GM12878 (cell line): ENCODE measurements around the gene FSTL4. TPM values are rescaled to one million over a fixed set of nuclear protein-coding genes. Genes with fewer than 3 reads are reported as not detected.

Experiments
- ATAC-seq: fragments of 200-7000 bp; cut with Tn5 transposase; 3 replicates; pipeline ENCODE4 v1.9.1; 2020; ENCODE audit warnings: mild to moderate bottlenecking, moderate library complexity
- BruUV-seq: library from RNA; stranded (reverse); fragments of 400-500 nt; replicated peaks from 2 replicates; lab custom pipeline; 2021; lab: Mats Ljungman, UMichigan
- CTCF ChIA-PET: fragments of 300-600 bp; sonication (Branson Sonifier 250); formaldehyde crosslinking; extraction: SDS; loops from one replicate; lab custom pipeline; 2021; ENCODE audit warnings: inconsistent platforms; lab: Yijun Ruan, JAX
- POLR2A ChIA-PET: fragments of 350-600 bp; formaldehyde crosslinking; extraction: SDS; loops from one replicate; lab custom pipeline; 2021; ENCODE audit warnings: inconsistent platforms; lab: Charles Lee
- RAD21 ChIA-PET: fragments of 300-600 bp; sonication (Branson Sonifier 250); formaldehyde crosslinking; loops from one replicate; lab custom pipeline; 2023; ENCODE audit warnings: antibody characterized with exemption; ENCODE audit not compliant: unreplicated experiment; lab: Charles Lee
- SMC1A ChIA-PET: fragments of 300-600 bp; sonication (Branson Sonifier 250); formaldehyde crosslinking; loops from one replicate; lab custom pipeline; 2023; ENCODE audit not compliant: unreplicated experiment, uncharacterized antibody; lab: Charles Lee
- DNase-seq: peaks from one replicate; pipeline ENCODE4 v3.0.0-alpha.2; 2011; ENCODE audit warnings: low read depth, low spot score
- FAIRE-seq: peaks from 3 replicates; lab custom pipeline; 2011; peaks lifted over from hg19 to GRCh38; lab: Jason Lieb, UNC
- H2AFZ ChIP-seq: 2 replicates; pipeline ENCODE4 v1.6.0; 2011; ENCODE audit warnings: low read depth, low read length, control low read depth; ENCODE audit not compliant: control insufficient read depth
- H3K27ac ChIP-seq: 2 replicates; pipeline ENCODE4 v1.5.1; 2011; ENCODE audit warnings: control low read depth; ENCODE audit not compliant: control insufficient read depth, insufficient read depth
- H3K27me3 ChIP-seq, 2 experiments: replicated peaks in 1 of 2; 2 replicates each; pipeline versions ENCODE4 v1.6.0 to v1.6.1; 2011; ENCODE audit warnings: low read length in 1 of 2; ENCODE audit not compliant: control insufficient read depth in 2 of 2, insufficient read depth in 2 of 2
- H3K36me3 ChIP-seq, 2 experiments: 2 replicates each; pipeline ENCODE4 v1.5.1; 2011; ENCODE audit warnings: low read length in 1 of 2; ENCODE audit not compliant: control insufficient read depth in 2 of 2, insufficient read depth in 2 of 2
- H3K4me1 ChIP-seq: 2 replicates; pipeline ENCODE4 v1.6.1; 2011; ENCODE audit warnings: mild to moderate bottlenecking, low read length, moderate library complexity, mixed read lengths; ENCODE audit not compliant: control insufficient read depth, insufficient read depth
- H3K4me2 ChIP-seq: 2 replicates; pipeline ENCODE4 v1.6.0; 2011; ENCODE audit warnings: control low read depth; ENCODE audit not compliant: control insufficient read depth, insufficient read depth
- H3K4me3 ChIP-seq: fragments of 200-600 bp; sonication (generic); 2 replicates; pipeline ENCODE4 v1.5.1; 2016
- H3K79me2 ChIP-seq: 2 replicates; pipeline ENCODE4 v1.6.0; 2011; ENCODE audit warnings: low read length; ENCODE audit not compliant: control insufficient read depth, insufficient read depth
- H3K9ac ChIP-seq: 2 replicates; pipeline ENCODE4 v1.8.0; 2011; ENCODE audit warnings: low read length, control low read depth, mixed read lengths; ENCODE audit not compliant: control insufficient read depth, insufficient read depth
- H3K9me3 ChIP-seq: replicated peaks from 3 replicates; pipeline ENCODE4 v1.5.1; 2011; ENCODE audit warnings: mild to moderate bottlenecking, low read length; ENCODE audit not compliant: control insufficient read depth, insufficient read depth
- H4K20me1 ChIP-seq: 2 replicates; pipeline ENCODE4 v1.6.0; 2011; ENCODE audit not compliant: control insufficient read depth, insufficient read depth
- BHLHE40 ChIP-seq, 2 experiments: fragments of 450-650 bp in 1 of 2; IDR thresholded peaks; 2 replicates each; pipeline ENCODE4 v1.6.1; 2011 to 2017; ENCODE audit warnings: low read depth in 2 of 2, borderline replicate concordance in 1 of 2, improper control_type of control experiment in 1 of 2, low read length in 1 of 2, mild to moderate bottlenecking in 1 of 2
- CUX1 ChIP-seq: IDR thresholded peaks from 2 replicates; pipeline ENCODE4 v1.6.1; 2012; ENCODE audit warnings: improper control_type of control experiment, low read depth, low read length; ENCODE audit not compliant: insufficient replicate concordance
- KLF5 ChIP-seq: fragments of 450-650 bp; IDR thresholded peaks from 2 replicates; pipeline ENCODE4 v1.6.1; 2014; ENCODE audit warnings: mild to moderate bottlenecking; ENCODE audit not compliant: partially characterized antibody
- NR2C2 ChIP-seq: IDR thresholded peaks from 2 replicates; pipeline ENCODE4 v1.6.1; 2011; ENCODE audit warnings: borderline replicate concordance, low read depth; ENCODE audit not compliant: control insufficient read depth, insufficient read length
- RCOR1 ChIP-seq: conservative IDR thresholded peaks from 2 replicates; pipeline ENCODE4 v1.6.1; 2012; ENCODE audit warnings: low read depth, low read length, improper control_type of control experiment
- SREBF2 ChIP-seq: IDR thresholded peaks from 2 replicates; pipeline ENCODE4 v1.6.1; 2012; ENCODE audit warnings: mild to moderate bottlenecking, low read length
- WGBS: methylation state at CpG from one replicate; pipeline ENCODE4 v1.1.6; 2016; ENCODE audit warnings: low lambda C conversion rate; ENCODE audit not compliant: insufficient replicate concordance, insufficient coverage; ENCODE audit errors: missing lambda C conversion rate; 5-methylcytosine and 5-hydroxymethylcytosine counted together
- in situ Hi-C: fragments of 300-500 bp; cut with MboI; formaldehyde crosslinking; loops from 9 replicates; pipeline ENCODE4 v1.14.3; 2018; ENCODE audit warnings: mixed read lengths
- intact Hi-C: fragments of 100-400 bp; cut with micrococcal nuclease; formaldehyde crosslinking; loops from one replicate; pipeline ENCODE4 v1.14.2; 2022; ENCODE audit not compliant: unreplicated experiment
- polyA plus RNA-seq, 11 experiments: library from polyadenylated mRNA; depleted of rRNA in 4 of 11; unstranded in 6 of 11; stranded (reverse) in 5 of 11; fragments of >200 nt; fragmentation: Nextera tagmentation in 4 of 11; fragmentation: Illumina TruSeq in 1 of 11; extraction: Ambion mirVana in 4 of 11; extraction: Trizol in 1 of 11; gene quantifications; 1 replicate in 1 of 11; 2 replicates in 10 of 11; pipeline versions ENCODE4 v1.2.1 to v1.2.3, GENCODE V29; 2011 to 2016; ENCODE audit warnings: inconsistent platforms in 2 of 11, missing spikeins in 2 of 11, low read depth in 1 of 11
- total RNA-seq, 4 experiments: library from RNA; depleted of rRNA in 3 of 4; stranded (reverse); fragments of >200 nt in 3 of 4; fragmentation: Illumina TruSeq in 1 of 4; extraction: Trizol in 1 of 4; gene quantifications; 2 replicates each; pipeline versions ENCODE4 v1.2.1 to v1.2.3, GENCODE V29; 2013 to 2021

Gene FSTL4
- total and polyA plus RNA-seq, 10 of the 15 experiments (the other 5 are each of a cell fraction or from before 2014, with no cell fraction given) = 0.01 to 0.79 (median 0.21) TPM; not detected in 6

GRCh38 chr5:133459474-133460160 lies 152.7 kb downstream of the FSTL4 start:
- ChIA-PET SMC1A (interaction anchor here (1.1 to 2.8 kb wide), 4 partner anchors 9 to 348 kb away, joined by 3 to 13 read pairs (median 6); no protein-coding TSS in a partner anchor), CTCF (interaction anchor here (0.6 to 3.9 kb wide), 16 partner anchors 18 to 547 kb away, joined by 3 to 28 read pairs (median 4); no protein-coding TSS in a partner anchor)
- ATAC-seq = no peak
- in situ Hi-C loops = loop anchor here (5.0 kb wide), 1 partner anchor 347 kb away; no protein-coding TSS in a partner anchor
- Histone ChIP-seq H3K79me2 (no peaks in the 10 kb centered on the region), H3K9ac (no peak overlapping the region), H3K9me3 (no peaks in the 10 kb centered on the region), H4K20me1 (no peaks in the 10 kb centered on the region), H3K27me3 (no peaks in the 10 kb centered on the region; a peak in 2 of 4 replicates)
- intact Hi-C loops = loop anchor here (2.0 kb wide), 2 partner anchors 37 to 349 kb away; no protein-coding TSS in a partner anchor
- no peak for FAIRE-seq
- no peak for TF ChIP-seq RCOR1
- TF ChIP-seq, all 136 proteins: peak for 0
- ChIA-PET POLR2A (no interaction called here), RAD21 (interaction anchor here (1.0 to 1.2 kb wide), 2 partner anchors 36 to 346 kb away, joined by 3 to 4 read pairs; no protein-coding TSS in a partner anchor)
- BruUV-seq = no TSS peak
- no peak for DNase-seq
- H3K36me3 ChIP-seq = no peaks in the 10 kb centered on the region
- H3K27ac ChIP-seq = no peak overlapping the region
- WGBS = 62% methylated on average over 7 of the region's 7 CpGs
- H3K4me2 ChIP-seq = no peak overlapping the region
- no peaks in the 10 kb centered on the region for H3K4me1 ChIP-seq
- H2AFZ ChIP-seq = no peak overlapping the region
- no peak overlapping the region for H3K4me3 ChIP-seq

GRCh38 chr5:133458435-133458834 lies 153.9 kb downstream of the FSTL4 start:
- POLR2A ChIA-PET = no interaction called here
- Histone ChIP-seq H3K79me2 (no peaks in the 10 kb centered on the region), H4K20me1 (no peaks in the 10 kb centered on the region), H3K27me3 (no peaks in the 10 kb centered on the region; a peak in 2 of 4 replicates), H3K9ac (no peak overlapping the region), H3K4me2 (no peak overlapping the region), H3K9me3 (no peaks in the 10 kb centered on the region), H3K27ac (no peak overlapping the region), H3K4me1 (no peaks in the 10 kb centered on the region), H3K36me3 (no peaks in the 10 kb centered on the region), H2AFZ (no peak overlapping the region), H3K4me3 (no peak overlapping the region)
- no TSS peak for BruUV-seq
- CTCF ChIA-PET = interaction anchor here (1.2 to 2.6 kb wide), 4 partner anchors 17 to 91 kb away, joined by 3 to 6 read pairs (median 3); no protein-coding TSS in a partner anchor
- in situ Hi-C loops = no loop called here
- RAD21 ChIA-PET = no interaction called here
- ATAC-seq (no peak), FAIRE-seq (no peak), DNase-seq (no peak)
- WGBS = 4% methylated on average over 2 of the region's 2 CpGs
- SMC1A ChIA-PET = interaction anchor here (1.3 kb wide), 1 partner anchor 347 kb away, joined by 3 read pairs; no protein-coding TSS in a partner anchor
- TF ChIP-seq BHLHE40 (IDR thresholded peaks at IDR 0.05; ENCODE audit: borderline replicate concordance in 1 of 2, low read depth in 2 of 2, low read length in 1 of 2) (no peak), NR2C2 (no peak), CUX1 (no peak), KLF5 (no peak), SREBF2 (no peak)
- intact Hi-C loops = no loop called here
